K562 (cell line): ENCODE measurements around the gene TMEM39A.

Source experiments
- ARID3A ChIP-seq: IDR thresholded peaks from 2 replicates; pipeline ENCODE4 v1.6.1; 2012; ENCODE audit warnings: low read depth, low read length, improper control_type of control experiment, borderline replicate concordance
- CTCF ChIP-seq, 3 experiments: IDR thresholded peaks in 2 of 3; conservative IDR thresholded peaks in 1 of 3; 2 replicates each; pipeline ENCODE4 v1.5.1; 2011 to 2012; ENCODE audit warnings: low read length in 3 of 3, mild to moderate bottlenecking in 3 of 3, control low read depth in 2 of 3, improper control_type of control experiment in 1 of 3, inconsistent platforms in 1 of 3, low read depth in 1 of 3, mixed read lengths in 1 of 3, moderate library complexity in 1 of 3; ENCODE audit not compliant: insufficient read depth in 2 of 3
- GABPA ChIP-seq: fragments of 200-800 bp; sonication (Bioruptor generic); conservative IDR thresholded peaks from 2 replicates; pipeline ENCODE4 v1.6.1; 2016; ENCODE audit warnings: low read depth, missing genetic modification characterization, missing compliant biosample characterization
- NRF1 ChIP-seq, 2 experiments: fragments of 450-650 bp; IDR thresholded peaks in 1 of 2; conservative IDR thresholded peaks in 1 of 2; 2 replicates each; pipeline ENCODE4 v1.6.1; 2014; ENCODE audit warnings: mild to moderate bottlenecking in 2 of 2
- RBM15 ChIP-seq: fragments of 200-400 bp; formaldehyde crosslinking; IDR thresholded peaks from 2 replicates; pipeline ENCODE4 v1.6.1; 2018; ENCODE audit warnings: mild to moderate bottlenecking, low read length, moderate library complexity; ENCODE audit not compliant: insufficient read depth
- RFX1 ChIP-seq: fragments of 450-650 bp; IDR thresholded peaks from 2 replicates; pipeline ENCODE4 v1.6.1; 2016; ENCODE audit warnings: mild to moderate bottlenecking, moderate library complexity
- SIX5 ChIP-seq, 2 experiments: IDR thresholded peaks; 2 replicates each; pipeline ENCODE4 v1.6.1; 2011; ENCODE audit warnings: low read length in 2 of 2, borderline replicate concordance in 1 of 2, low read depth in 1 of 2, mild to moderate bottlenecking in 1 of 2, moderate library complexity in 1 of 2; ENCODE audit not compliant: insufficient read depth in 1 of 2
- TARDBP ChIP-seq: fragments of 450-650 bp; IDR thresholded peaks from 2 replicates; pipeline ENCODE4 v1.6.1; 2016

GRCh38 chr3:119433613-119434325, 29.6 kb downstream of the TMEM39A start:
- no peak for TF ChIP-seq NRF1 (conservative IDR thresholded peaks at IDR 0.05 in 1 of 2, IDR thresholded peaks at IDR 0.05 in 1 of 2)
- no peak for TF ChIP-seq ARID3A
- TF ChIP-seq CTCF (IDR thresholded peaks at IDR 0.05 in 2 of 3, conservative IDR thresholded peaks at IDR 0.05 in 1 of 3; ENCODE audit: insufficient read depth in 2 of 3, low read depth in 1 of 3, low read length in 3 of 3) = no peak
- TF ChIP-seq SIX5 (IDR thresholded peaks at IDR 0.05; ENCODE audit: borderline replicate concordance in 1 of 2, insufficient read depth in 1 of 2, low read depth in 1 of 2, low read length in 2 of 2) = no peak
- no peak for TF ChIP-seq GABPA
- TF ChIP-seq TARDBP = no peak
- no peak for TF ChIP-seq RBM15
- TF ChIP-seq RFX1 = no peak
